K562 (cell line): ENCODE results near the gene IRX5. TPM values are rescaled to one million over a fixed set of nuclear protein-coding genes. Genes with fewer than 3 reads are reported as not detected.

Source experiments
- ATAC-seq: fragments of 200-7000 bp; cut with Tn5 transposase; 3 replicates; pipeline ENCODE4 v1.9.1; 2020; ENCODE audit warnings: moderate library complexity
- BruUV-seq: library from RNA; stranded (reverse); fragments of 400-500 nt; replicated peaks from 2 replicates; lab custom pipeline; 2021; lab: Mats Ljungman, UMichigan
- CTCF ChIA-PET: fragments of 300-600 bp; formaldehyde crosslinking; extraction: SDS; loops from one replicate; lab custom pipeline; 2021; ENCODE audit warnings: low intra/inter-chr PET ratio; lab: Yijun Ruan, JAX
- POLR2A ChIA-PET: fragments of 300-600, 350-650 bp; sonication (Branson Sonifier 250); formaldehyde crosslinking; extraction: SDS; loops from one replicate; lab custom pipeline; 2021; ENCODE audit warnings: antibody characterized with exemption, inconsistent platforms; lab: Yijun Ruan, JAX
- DNase-seq, 4 experiments: peaks; one replicate each; pipeline versions ENCODE4 v3.0.0 to v3.0.0-alpha.2; 2011 to 2018; ENCODE audit warnings: low spot score in 3 of 4, mixed read lengths in 3 of 4; ENCODE audit errors: extremely low read depth in 1 of 4
- FAIRE-seq: peaks from 2 replicates; lab custom pipeline; 2011; peaks lifted over from hg19 to GRCh38; lab: Jason Lieb, UNC
- H2AFZ ChIP-seq: 2 replicates; pipeline ENCODE4 v1.6.0; 2011; ENCODE audit warnings: low read depth, low read length, control low read depth, inconsistent platforms
- H3K27ac ChIP-seq: fragments of 200-600 bp; 3 replicates; pipeline ENCODE4 v1.8.0; 2011; ENCODE audit warnings: low read depth, mild to moderate bottlenecking, control low read depth, inconsistent platforms, low read length, moderate library complexity, mixed read lengths; ENCODE audit errors: extremely low read depth
- H3K27me3 ChIP-seq, 2 experiments: fragments of 300-600 bp in 1 of 2; 2 replicates in 1 of 2; 3 replicates in 1 of 2; pipeline versions ENCODE4 v1.6.0 to v1.8.0; 2011; ENCODE audit warnings: inconsistent platforms in 2 of 2, low read length in 2 of 2, mild to moderate bottlenecking in 1 of 2, mixed read lengths in 1 of 2, moderate library complexity in 1 of 2; ENCODE audit not compliant: control insufficient read depth in 2 of 2, insufficient read depth in 2 of 2
- H3K36me3 ChIP-seq: fragments of 300-600 bp; 3 replicates; pipeline ENCODE4 v1.8.0; 2011; ENCODE audit warnings: mild to moderate bottlenecking, low read length, inconsistent platforms; ENCODE audit not compliant: control insufficient read depth, insufficient read depth
- H3K4me1 ChIP-seq, 2 experiments: fragments of 200-600 bp in 1 of 2; replicated peaks in 1 of 2; 2 replicates in 1 of 2; 3 replicates in 1 of 2; pipeline versions ENCODE4 v1.5.1 to v1.8.0; 2011; ENCODE audit warnings: inconsistent platforms in 2 of 2, low read length in 2 of 2, mild to moderate bottlenecking in 1 of 2, mixed read lengths in 1 of 2, moderate library complexity in 1 of 2; ENCODE audit not compliant: control insufficient read depth in 2 of 2, insufficient read depth in 2 of 2
- H3K4me2 ChIP-seq: 2 replicates; pipeline ENCODE4 v1.6.1; 2011; ENCODE audit warnings: low read length, control low read depth, inconsistent platforms, mixed read lengths; ENCODE audit not compliant: insufficient read depth
- H3K4me3 ChIP-seq: fragments of 200-600 bp; sonication (generic), shearing (Covaris generic); 2 replicates; pipeline ENCODE4 v1.5.1; 2016; ENCODE audit warnings: control low read depth, inconsistent platforms
- H3K79me2 ChIP-seq: fragments of 200-600 bp; 3 replicates; pipeline ENCODE4 v1.8.0; 2011; ENCODE audit warnings: low read length, inconsistent platforms; ENCODE audit not compliant: control insufficient read depth, insufficient read depth
- H3K9ac ChIP-seq, 2 experiments: 2 replicates each; pipeline versions ENCODE4 v1.6.0 to v1.6.1; 2011; ENCODE audit warnings: low read depth in 2 of 2, low read length in 2 of 2, control low read depth in 1 of 2, inconsistent platforms in 1 of 2, mild to moderate bottlenecking in 1 of 2, mixed read lengths in 1 of 2; ENCODE audit not compliant: insufficient read depth in 1 of 2
- H3K9me1 ChIP-seq: one replicate; pipeline ENCODE4 v1.6.0; 2011; ENCODE audit warnings: inconsistent platforms, mild to moderate bottlenecking, low read length, moderate library complexity; ENCODE audit not compliant: control insufficient read depth, insufficient read depth
- H3K9me3 ChIP-seq: replicated peaks from 2 replicates; pipeline ENCODE4 v1.5.1; 2011; ENCODE audit warnings: low read depth, low read length, inconsistent platforms; ENCODE audit not compliant: control insufficient read depth, insufficient read depth
- H4K20me1 ChIP-seq: replicated peaks from 2 replicates; pipeline ENCODE4 v1.6.1; 2011; ENCODE audit warnings: low read length, inconsistent platforms, mixed read lengths; ENCODE audit not compliant: control insufficient read depth, insufficient read depth
- ATF6 ChIP-seq: sonication (generic); formaldehyde crosslinking; IDR thresholded peaks from 2 replicates; pipeline ENCODE4 v1.4.0; 2020; ENCODE audit warnings: mild to moderate bottlenecking, missing genetic modification reagents
- CREM ChIP-seq: IDR thresholded peaks from 2 replicates; pipeline ENCODE4 v1.6.1; 2014; ENCODE audit warnings: antibody characterized with exemption, low read depth
- E2F6 ChIP-seq, 2 experiments: IDR thresholded peaks; 2 replicates each; pipeline ENCODE4 v1.6.1; 2011; ENCODE audit warnings: borderline replicate concordance in 1 of 2, control low read depth in 1 of 2, low read depth in 1 of 2, low read length in 1 of 2, mild to moderate bottlenecking in 1 of 2, mixed read lengths in 1 of 2, moderate library complexity in 1 of 2; ENCODE audit not compliant: insufficient read depth in 1 of 2, insufficient read length in 1 of 2, poor library complexity in 1 of 2, severe bottlenecking in 1 of 2; ENCODE audit errors: extremely low read depth in 1 of 2
- HMG20A ChIP-seq: fragments of 450-650 bp; formaldehyde crosslinking; conservative IDR thresholded peaks from 2 replicates; pipeline ENCODE4 v1.4.0; 2020; ENCODE audit warnings: mild to moderate bottlenecking, mixed read lengths
- MYNN ChIP-seq, 2 experiments: sonication (generic); formaldehyde crosslinking in 1 of 2; IDR thresholded peaks; 2 replicates each; pipeline versions ENCODE4 v1.5.0 to v1.6.1; 2016 to 2020; ENCODE audit warnings: antibody characterized with exemption in 1 of 2, missing genetic modification reagents in 1 of 2
- NCOA4 ChIP-seq: fragments of 450-650 bp; IDR thresholded peaks from 2 replicates; pipeline ENCODE4 v1.6.1; 2018; ENCODE audit warnings: mild to moderate bottlenecking; ENCODE audit not compliant: partially characterized antibody
- PATZ1 ChIP-seq: fragments of 250-450 bp; sonication (Bioruptor Pico); IDR thresholded peaks from 2 replicates; pipeline ENCODE4 v1.5.0; 2020; ENCODE audit warnings: mild to moderate bottlenecking, borderline replicate concordance
- POLR3A ChIP-seq: IDR thresholded peaks from 2 replicates; pipeline ENCODE4 v1.6.1; 2011; ENCODE audit warnings: borderline replicate concordance, mild to moderate bottlenecking, moderate library complexity; ENCODE audit not compliant: insufficient read length, insufficient read depth; ENCODE audit errors: extremely low read depth
- RBFOX2 ChIP-seq: fragments of 200-400 bp; formaldehyde crosslinking; IDR thresholded peaks from 2 replicates; pipeline ENCODE4 v1.6.1; 2017; ENCODE audit warnings: low read depth, mild to moderate bottlenecking, low read length, moderate library complexity
- RBM34 ChIP-seq: fragments of 200-400 bp; formaldehyde crosslinking; IDR thresholded peaks from 2 replicates; pipeline ENCODE4 v1.6.1; 2018; ENCODE audit warnings: low read length, borderline replicate concordance; ENCODE audit not compliant: insufficient read depth
- SMARCA5 ChIP-seq: fragments of 450-650 bp; IDR thresholded peaks from 2 replicates; pipeline ENCODE4 v1.6.1; 2016
- SP2 ChIP-seq: IDR thresholded peaks from 2 replicates; pipeline ENCODE4 v1.6.1; 2011; ENCODE audit warnings: mild to moderate bottlenecking, low read depth, low read length, moderate library complexity; ENCODE audit not compliant: poor library complexity, severe bottlenecking; ENCODE audit errors: extremely low read depth
- SRF ChIP-seq, 2 experiments: fragments of 250-450, 450-650 bp in 1 of 2; sonication (Bioruptor Pico) in 1 of 2; sonication (generic) in 1 of 2; formaldehyde crosslinking; IDR thresholded peaks; 2 replicates each; pipeline versions ENCODE4 v1.5.0 to v1.5.1; 2020 to 2022; ENCODE audit warnings: mild to moderate bottlenecking in 1 of 2, missing genetic modification reagents in 1 of 2
- ZNF12 ChIP-seq: sonication (generic); formaldehyde crosslinking; IDR thresholded peaks from 2 replicates; pipeline ENCODE4 v1.4.0; 2020; ENCODE audit warnings: mild to moderate bottlenecking, missing genetic modification reagents
- ZNF253 ChIP-seq: fragments of 250-450 bp; sonication (Bioruptor Pico); conservative IDR thresholded peaks from 2 replicates; pipeline ENCODE4 v1.6.1; 2021; ENCODE audit warnings: mild to moderate bottlenecking
- ZNF740 ChIP-seq, 3 experiments: fragments of 200-800 bp in 1 of 3; sonication (Bioruptor generic) in 1 of 3; sonication (generic) in 1 of 3; formaldehyde crosslinking in 1 of 3; IDR thresholded peaks; 2 replicates each; pipeline versions ENCODE4 v1.6.1 to v1.8.0; 2016 to 2022; ENCODE audit warnings: mild to moderate bottlenecking in 2 of 3, missing compliant biosample characterization in 2 of 3, missing genetic modification characterization in 2 of 3, missing genetic modification reagents in 1 of 3
- in situ Hi-C: fragments of 300-500 bp; cut with MboI; formaldehyde crosslinking; loops from 4 replicates; pipeline ENCODE4 v1.15.0; 2018; ENCODE audit warnings: inconsistent platforms, mixed read lengths
- intact Hi-C: fragments of 100-400 bp; cut with micrococcal nuclease; formaldehyde crosslinking; loops from 2 replicates; pipeline ENCODE4 v1.14.2; 2022
- polyA plus RNA-seq, 8 experiments: library from polyadenylated mRNA; depleted of rRNA in 4 of 8; stranded (reverse) in 5 of 8; unstranded in 3 of 8; fragments of >200 nt; fragmentation: Nextera tagmentation in 2 of 8; fragmentation: Illumina TruSeq in 1 of 8; extraction: Ambion mirVana in 2 of 8; extraction: Trizol in 1 of 8; gene quantifications; 2 replicates each; pipeline versions ENCODE4 v1.2.1 to v1.2.3, GENCODE V29; 2011 to 2014; ENCODE audit warnings: inconsistent platforms in 1 of 8, missing spikeins in 1 of 8
- total RNA-seq, 7 experiments: library from RNA; depleted of rRNA in 6 of 7; stranded (reverse); fragments of >200 nt in 6 of 7; fragmentation: Illumina TruSeq in 2 of 7; extraction: Trizol in 2 of 7; gene quantifications; 2 replicates each; pipeline versions ENCODE4 v1.2.1 to v1.2.3, GENCODE V29; 2011 to 2021; ENCODE audit warnings: low replicate concordance in 1 of 7

Gene IRX5
- total and polyA plus RNA-seq, 9 of the 15 experiments (the other 6 are each of a cell fraction or from before 2014, with no cell fraction given): 0.20 to 4.2 (median 0.94) TPM

GRCh38 chr16:54968011-54968410, 37.3 kb downstream of the IRX5 start:
- Histone ChIP-seq H3K9me3 (no peaks in the 10 kb centered on the region), H3K9ac (no peak overlapping the region), H3K79me2 (no peaks in the 10 kb centered on the region), H2AFZ (no peak overlapping the region), H3K27me3 (peaks cover 2 to 28% of the 10 kb centered on the region in 2 experiments; a peak in 3 of 5 replicates), H3K36me3 (no peaks in the 10 kb centered on the region), H4K20me1 (no peaks in the 10 kb centered on the region), H3K4me2 (no peak overlapping the region), H3K9me1 (no peaks in the 10 kb centered on the region), H3K4me1 (no peaks in the 10 kb centered on the region), H3K27ac (no peak overlapping the region), H3K4me3 (no peak overlapping the region)
- FAIRE-seq (no peak), ATAC-seq (no peak), DNase-seq (no peak)
- intact Hi-C loops: no loop called here
- in situ Hi-C loops: no loop called here
- ChIA-PET POLR2A (no interaction called here), CTCF (no interaction called here)
- BruUV-seq: no TSS peak
- TF ChIP-seq SMARCA5: no peak
- no peak for TF ChIP-seq POLR3A
- TF ChIP-seq HMG20A (CRISPR knock-in tag): no peak
- TF ChIP-seq SP2: no peak
- no peak for TF ChIP-seq PATZ1 (CRISPR knock-in tag)
- TF ChIP-seq CREM: no peak
- no peak for TF ChIP-seq MYNN (IDR thresholded peaks at IDR 0.05)
- TF ChIP-seq MYNN (CRISPR knock-in tag; IDR thresholded peaks at IDR 0.05): no peak
- no peak for TF ChIP-seq E2F6 (IDR thresholded peaks at IDR 0.05; ENCODE audit: borderline replicate concordance in 1 of 2, extremely low read depth in 1 of 2, insufficient read depth in 1 of 2, insufficient read length in 1 of 2, low read depth in 1 of 2, low read length in 1 of 2, poor library complexity in 1 of 2, severe bottlenecking in 1 of 2)
- no peak for TF ChIP-seq RBM34
- TF ChIP-seq NCOA4: no peak
- no peak for TF ChIP-seq ZNF253
- TF ChIP-seq ATF6: no peak
- TF ChIP-seq RBFOX2: no peak
- TF ChIP-seq ZNF12 (CRISPR knock-in tag): no peak
- TF ChIP-seq SRF (CRISPR knock-in tag; IDR thresholded peaks at IDR 0.05): no peak
- no peak for TF ChIP-seq ZNF740 (CRISPR knock-in tag; IDR thresholded peaks at IDR 0.05)
- no peak for TF ChIP-seq ZNF740 (tag; IDR thresholded peaks at IDR 0.05)
